ENCODE results near the gene LMX1A.

Gene LMX1A

DNA sequence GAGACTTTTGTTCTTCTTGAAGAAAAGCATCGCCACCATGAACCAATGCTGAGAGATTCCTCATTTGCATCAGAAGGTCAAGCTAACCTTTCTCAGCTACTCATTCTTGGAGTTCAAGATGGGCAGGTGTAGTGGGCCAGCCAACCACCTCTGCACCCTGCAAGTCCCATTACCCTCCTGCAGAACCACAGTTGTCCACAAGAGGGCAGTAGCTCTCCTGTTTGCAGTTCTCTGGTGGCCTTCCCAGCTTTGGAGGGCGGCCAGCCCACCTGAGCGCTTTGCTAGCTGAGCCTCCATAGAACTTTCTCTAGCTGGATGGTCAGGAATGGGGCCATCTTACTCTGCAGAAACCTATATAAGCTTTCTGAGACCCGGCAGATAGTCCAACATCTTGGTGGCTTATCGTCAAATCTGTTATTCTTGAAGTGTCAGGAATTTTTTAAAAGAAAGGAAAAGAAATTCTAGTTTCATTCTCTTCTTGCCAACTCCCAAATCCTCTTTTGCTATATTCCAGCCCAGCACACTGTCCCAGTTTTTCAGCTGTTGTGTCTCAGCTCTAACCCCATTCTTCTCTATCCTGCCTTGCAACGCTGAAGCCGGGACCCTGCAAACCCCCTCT, 11.0 kb upstream of the LMX1A start:
- peak; percentile 75 for DNase-seq (ENCODE audit: low spot score)

- peak; percentile 17 for DNase-seq (ENCODE audit: low spot score)
Measured at GRCh38 chr1:165365341-165365740, 8.8 kb upstream of the LMX1A start.

DNA sequence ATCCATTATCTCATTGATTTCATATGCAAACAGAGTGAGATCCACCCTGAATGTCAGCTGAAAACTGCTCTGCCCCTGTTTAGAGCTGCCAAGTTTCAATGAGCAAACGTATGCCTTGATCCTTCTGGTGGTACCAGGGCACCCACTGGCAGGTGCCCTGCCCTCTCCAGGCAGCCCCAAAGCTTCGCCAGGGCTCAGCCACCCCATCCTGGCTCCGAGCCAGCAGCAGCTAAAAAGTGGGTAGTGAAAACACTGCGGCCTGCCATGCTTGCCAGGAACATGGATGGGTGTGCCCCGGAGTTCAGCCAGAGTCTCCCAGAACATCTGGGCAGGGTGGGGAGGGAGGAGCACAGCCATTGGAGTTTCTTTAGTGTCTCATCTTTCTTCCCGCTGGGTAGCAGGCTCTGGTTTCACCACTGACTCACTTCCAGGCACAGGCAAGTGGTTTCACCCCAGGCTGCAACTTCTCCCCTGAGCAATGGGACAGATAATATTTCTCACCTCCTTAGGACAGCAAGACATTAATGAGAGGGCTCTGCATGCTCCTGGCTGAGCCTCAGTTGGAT, 8.1 kb upstream of the LMX1A start:
- DNase-seq (ENCODE audit: low spot score), result peak; percentile 49

- DNase-seq (ENCODE audit: low spot score), result no peak
Measured at GRCh38 chr1:165356876-165357275, 361 bp upstream of the LMX1A start.

DNA sequence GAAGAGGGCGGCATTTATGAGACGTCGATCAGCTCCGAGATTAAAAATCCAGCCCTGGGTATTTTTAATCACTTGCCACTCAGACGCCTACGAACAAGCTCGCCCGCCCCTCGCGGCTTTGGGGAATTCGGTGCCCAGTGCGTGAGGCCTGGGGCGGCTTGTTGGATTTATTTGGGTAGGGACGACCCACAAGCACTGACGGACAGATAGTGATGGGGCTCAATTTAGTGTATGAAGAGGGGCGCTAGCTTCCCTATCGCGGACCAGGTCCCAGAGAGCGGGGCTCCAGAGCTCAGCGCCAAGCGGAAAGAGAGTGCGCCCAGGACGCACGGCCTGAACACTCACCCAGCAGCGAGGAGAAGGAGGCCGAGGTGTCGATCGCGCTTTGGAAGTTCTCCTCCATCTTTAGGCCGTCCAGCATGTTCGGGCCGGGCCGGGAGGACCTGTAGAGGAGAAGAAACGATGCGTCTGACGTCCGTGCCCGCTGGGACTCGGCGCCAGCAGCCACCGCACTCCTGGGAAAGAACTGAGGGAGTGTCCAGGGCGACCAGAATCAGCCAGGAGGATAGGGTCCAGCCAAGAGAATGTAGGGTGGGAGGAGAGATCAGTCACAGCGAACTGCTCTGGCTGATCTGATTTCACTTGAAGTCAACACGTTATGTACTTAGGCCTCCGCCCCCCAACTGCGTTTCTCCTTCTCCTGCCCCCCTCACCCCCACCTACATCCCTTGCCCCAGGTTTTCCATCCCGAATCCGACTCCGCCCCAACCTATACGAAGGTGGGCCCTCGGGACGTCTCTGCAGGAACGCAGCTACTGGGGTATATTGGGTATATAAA, 1.2 kb downstream of the LMX1A start:
- DNase-seq (ENCODE audit: low spot score), result no peak

DNA sequence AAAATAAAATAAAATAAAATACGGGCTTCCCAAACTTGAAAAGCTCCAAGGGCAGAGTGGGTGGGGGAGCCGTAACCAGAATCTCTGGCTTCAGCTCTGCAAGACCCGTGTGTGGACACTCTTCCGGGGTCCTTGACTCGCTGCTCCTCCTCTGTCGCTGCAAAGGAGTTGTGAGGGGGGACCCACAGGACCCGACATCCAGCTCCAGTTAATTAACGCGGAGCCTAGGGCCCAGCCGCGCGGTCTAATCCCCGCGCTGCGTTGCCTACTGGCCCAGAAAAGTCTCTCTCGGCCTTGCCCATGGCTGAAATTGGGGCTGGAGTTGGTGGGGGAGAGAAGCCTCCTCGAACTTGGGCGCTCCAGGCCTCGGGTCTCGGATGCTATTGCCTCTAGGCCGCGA, 1.8 kb downstream of the LMX1A start:
- DNase-seq (ENCODE audit: low spot score), result no peak

GRCh38 chr1:165353731-165354671, 2.5 kb downstream of the LMX1A start:
- no peak for DNase-seq (ENCODE audit: low spot score)

- no peak for DNase-seq (ENCODE audit: low spot score)
Measured at GRCh38 chr1:165352442-165353293, 3.8 kb downstream of the LMX1A start.

DNA sequence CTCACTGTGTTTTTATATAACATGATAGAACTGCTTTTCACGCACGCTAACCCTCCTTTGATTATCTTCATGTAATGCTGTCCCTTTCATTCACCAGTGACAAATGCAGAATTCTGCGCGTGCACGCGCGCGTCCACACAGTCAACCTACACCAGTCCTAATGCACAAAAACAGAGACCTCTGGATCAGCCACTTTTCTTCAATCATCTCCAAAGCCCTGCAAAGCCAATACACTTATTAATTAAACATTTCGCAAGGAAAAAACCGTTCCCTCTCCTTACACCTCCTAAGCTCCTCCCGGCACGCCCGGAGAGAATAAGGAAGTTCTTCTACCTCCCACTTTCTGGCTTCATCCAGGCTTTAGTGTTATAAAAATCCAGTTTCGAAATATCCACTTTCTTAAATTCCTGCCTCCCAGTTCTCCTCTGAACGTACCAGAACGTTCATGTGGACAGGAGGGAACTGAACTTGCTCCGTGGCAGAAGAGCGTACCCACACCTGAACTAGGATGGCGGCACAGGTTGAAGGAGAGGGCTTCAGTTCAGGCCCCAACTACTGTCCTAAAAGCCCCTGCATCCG, 4.6 kb downstream of the LMX1A start:
- no peak for DNase-seq (ENCODE audit: low spot score)

DNA sequence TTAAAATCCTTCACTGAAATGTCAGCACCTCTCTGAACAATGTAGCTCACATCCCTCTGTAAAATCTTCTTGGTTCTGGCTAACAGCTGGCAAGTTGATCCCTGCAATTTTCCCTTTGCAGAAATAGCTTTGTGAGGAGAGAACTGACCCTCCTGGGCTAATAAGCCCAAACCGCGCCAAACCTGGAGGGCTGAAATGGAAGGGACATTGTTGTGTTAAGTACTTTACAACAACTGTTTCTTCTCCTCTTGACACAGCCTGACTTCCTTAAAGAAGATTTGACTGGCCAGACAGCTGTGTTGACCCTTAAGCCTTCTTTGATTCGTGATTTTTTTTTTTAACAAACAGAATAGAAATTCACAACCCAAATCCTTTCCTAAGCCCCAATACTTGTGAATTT, 5.7 kb downstream of the LMX1A start:
- no peak for DNase-seq (ENCODE audit: low spot score)

- no peak for DNase-seq (ENCODE audit: low spot score)
Measured at GRCh38 chr1:165345502-165345901, 11.0 kb downstream of the LMX1A start.

- no peak for DNase-seq (ENCODE audit: low spot score)
Measured at GRCh38 chr1:165344736-165345135, 11.8 kb downstream of the LMX1A start.

- DNase-seq (ENCODE audit: low spot score), result no peak
Measured at GRCh38 chr1:165344198-165344597, 12.3 kb downstream of the LMX1A start.

DNA sequence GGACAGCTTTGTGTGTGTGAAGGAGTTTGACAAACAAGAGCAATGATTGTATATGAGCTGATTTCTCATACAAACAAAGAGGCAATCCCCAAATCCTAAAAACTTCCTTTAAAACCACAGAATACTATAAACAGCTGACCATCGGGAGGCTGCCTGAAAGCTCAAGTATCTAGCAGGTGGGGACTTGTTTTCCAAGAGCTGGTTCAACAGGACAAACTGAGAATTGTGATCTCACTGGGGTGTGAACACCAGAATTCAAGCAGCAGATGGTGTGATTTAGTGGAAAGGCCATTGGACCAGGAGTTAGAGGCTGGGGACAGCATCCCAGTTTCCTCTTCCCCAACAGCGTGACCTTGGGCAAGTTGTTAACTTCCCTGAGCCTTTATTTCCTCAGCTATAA, 13.9 kb downstream of the LMX1A start:
- no peak for DNase-seq (ENCODE audit: low spot score)

DNA sequence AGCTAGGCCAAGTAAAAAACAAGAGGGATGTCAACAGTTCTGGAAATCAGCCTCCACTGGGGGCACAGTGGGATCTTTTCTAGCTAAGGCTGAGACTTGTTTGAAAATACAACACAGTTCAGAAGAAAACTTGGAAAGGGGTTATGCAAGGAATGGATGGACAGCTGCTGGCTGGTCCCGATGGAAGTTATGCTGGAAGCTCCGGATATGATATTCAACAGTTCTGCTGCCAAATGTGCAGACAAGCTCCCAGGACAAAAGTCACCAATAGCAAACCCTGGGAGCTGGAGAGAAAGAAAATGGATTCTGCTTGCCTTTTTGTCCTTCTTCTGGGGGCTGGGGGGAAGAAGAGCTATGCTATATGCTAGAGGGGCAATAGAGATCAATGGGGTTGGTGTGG, 14.3 kb downstream of the LMX1A start:
- no peak for DNase-seq (ENCODE audit: low spot score)

DNA sequence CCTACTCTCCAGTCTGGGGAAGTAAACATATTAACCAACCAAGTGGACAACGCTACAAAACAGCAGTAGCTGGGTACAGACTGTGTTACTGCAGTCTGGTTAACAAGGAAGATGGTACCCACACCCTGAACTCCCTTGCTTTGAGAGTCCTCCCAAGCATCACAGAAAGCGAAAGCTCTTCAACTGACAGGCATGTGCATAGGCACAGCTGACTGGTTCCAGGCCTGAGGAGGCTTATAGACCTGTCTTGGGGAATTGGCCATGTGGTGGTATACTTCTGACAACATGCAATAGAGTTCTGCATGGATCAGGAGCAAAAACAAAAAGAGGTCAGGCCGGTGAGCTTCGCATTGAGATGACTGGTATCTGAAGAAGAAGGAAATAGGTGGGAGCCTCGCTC, 17.4 kb downstream of the LMX1A start:
- DNase-seq (ENCODE audit: low spot score), result no peak

GRCh38 chr1:165330483-165330882, 26.0 kb downstream of the LMX1A start:
- DNase-seq (ENCODE audit: low spot score), result no peak

DNA sequence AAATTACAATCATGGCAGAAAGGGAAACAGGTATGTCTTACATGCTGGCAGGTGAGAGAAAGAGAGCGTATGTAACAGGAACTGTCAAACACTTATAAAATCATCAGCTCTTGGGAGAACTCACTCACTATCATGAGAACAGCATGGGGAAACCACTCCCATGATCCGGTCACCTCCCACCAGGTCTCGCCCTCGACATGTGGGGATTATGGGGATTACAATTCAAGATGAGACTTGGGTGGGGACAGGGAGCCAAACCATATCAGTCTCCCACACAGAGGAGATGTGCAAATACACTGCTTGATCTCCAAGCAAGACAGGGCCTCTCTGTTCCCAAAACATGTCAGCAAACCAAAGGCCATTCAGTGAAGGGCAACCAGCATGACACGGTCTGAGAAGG, 27.4 kb downstream of the LMX1A start:
- DNase-seq (ENCODE audit: low spot score), result no peak

DNA sequence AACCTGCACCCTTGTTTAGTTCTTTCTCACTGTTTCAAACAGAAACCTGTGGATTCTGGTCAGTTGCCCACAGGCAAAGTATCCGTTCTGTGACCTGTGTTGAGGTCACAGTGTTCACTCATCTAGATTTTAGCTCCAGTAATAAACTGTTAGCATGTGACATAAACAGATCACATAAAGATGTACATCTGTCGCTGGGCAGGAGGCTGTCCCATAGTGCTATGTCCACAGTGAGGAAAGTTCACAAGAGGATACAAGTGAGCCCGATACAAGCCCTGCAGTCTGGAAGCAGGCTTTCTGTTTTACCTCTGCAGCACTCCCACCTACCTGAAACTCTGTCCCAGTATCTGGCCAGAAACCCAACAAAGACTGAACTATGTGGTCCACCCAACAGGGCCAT, 28.4 kb downstream of the LMX1A start:
- no peak for DNase-seq (ENCODE audit: low spot score)

- DNase-seq (ENCODE audit: low spot score), result no peak
Measured at GRCh38 chr1:165327538-165327937, 29.0 kb downstream of the LMX1A start.
